Measurements from ENCODE around the gene RASSF4.

The RASSF4 gene

DNA sequence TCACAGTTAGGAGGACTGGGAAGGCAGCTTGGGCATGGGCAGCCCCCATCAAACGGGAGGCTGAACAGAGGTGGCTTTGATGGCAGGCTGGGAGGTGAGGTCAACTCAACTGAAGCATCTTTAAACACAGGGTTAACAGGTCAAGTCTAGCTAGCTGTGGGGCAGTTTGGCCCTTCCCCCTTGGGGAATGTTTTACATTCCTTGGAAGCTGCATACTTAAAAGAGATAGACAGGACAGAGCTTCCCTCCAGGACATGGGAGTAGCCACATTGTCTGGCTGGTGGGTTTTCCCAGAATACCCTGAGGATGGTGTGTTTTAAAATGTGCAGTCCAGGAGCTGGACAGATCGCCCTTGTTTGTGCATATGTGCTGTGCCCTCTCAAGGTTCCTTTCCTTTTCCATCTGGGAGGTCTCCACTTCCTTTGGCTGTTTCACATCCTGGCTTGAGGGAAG is 6.8 kb upstream of the RASSF4 start:
- no peak for DNase-seq (ENCODE audit: extremely low read depth, low read depth)
- H3K4me3 ChIP-seq (replicated peaks; ENCODE audit: low read depth, low read length) = no peak overlapping the region
- TF ChIP-seq, protein P1, sequence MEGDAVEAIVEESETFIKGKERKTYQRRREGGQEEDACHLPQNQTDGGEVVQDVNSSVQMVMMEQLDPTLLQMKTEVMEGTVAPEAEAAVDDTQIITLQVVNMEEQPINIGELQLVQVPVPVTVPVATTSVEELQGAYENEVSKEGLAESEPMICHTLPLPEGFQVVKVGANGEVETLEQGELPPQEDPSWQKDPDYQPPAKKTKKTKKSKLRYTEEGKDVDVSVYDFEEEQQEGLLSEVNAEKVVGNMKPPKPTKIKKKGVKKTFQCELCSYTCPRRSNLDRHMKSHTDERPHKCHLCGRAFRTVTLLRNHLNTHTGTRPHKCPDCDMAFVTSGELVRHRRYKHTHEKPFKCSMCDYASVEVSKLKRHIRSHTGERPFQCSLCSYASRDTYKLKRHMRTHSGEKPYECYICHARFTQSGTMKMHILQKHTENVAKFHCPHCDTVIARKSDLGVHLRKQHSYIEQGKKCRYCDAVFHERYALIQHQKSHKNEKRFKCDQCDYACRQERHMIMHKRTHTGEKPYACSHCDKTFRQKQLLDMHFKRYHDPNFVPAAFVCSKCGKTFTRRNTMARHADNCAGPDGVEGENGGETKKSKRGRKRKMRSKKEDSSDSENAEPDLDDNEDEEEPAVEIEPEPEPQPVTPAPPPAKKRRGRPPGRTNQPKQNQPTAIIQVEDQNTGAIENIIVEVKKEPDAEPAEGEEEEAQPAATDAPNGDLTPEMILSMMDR (IDR thresholded peaks at IDR 0.05; ENCODE audit: low read depth, low read length, missing control alignments) = no peak

DNA sequence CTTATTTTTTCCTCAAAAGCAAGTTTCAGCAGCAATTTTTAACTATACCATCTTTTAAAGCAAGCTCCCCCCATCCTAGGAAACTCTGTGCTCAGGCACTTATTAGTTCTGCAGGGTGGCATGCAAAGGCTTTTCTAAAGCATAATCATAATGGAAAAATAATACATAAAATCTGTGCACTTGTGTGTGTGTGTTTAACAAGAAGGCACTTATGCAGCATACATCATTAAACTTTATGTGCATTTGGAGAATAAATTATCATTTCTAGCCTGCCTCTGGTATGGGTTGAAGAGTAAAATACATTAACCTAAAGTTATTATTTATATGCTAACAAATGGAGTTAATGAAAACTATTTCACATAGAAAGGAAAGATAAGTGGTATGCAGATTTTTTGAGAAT is 5.6 kb upstream of the RASSF4 start:
- DNase-seq (ENCODE audit: extremely low read depth, low read depth) = no peak
- no peak overlapping the region for H3K4me3 ChIP-seq (replicated peaks; ENCODE audit: low read depth, low read length)
- TF ChIP-seq, protein P1 (IDR thresholded peaks at IDR 0.05; ENCODE audit: low read depth, low read length, missing control alignments) = no peak

DNA sequence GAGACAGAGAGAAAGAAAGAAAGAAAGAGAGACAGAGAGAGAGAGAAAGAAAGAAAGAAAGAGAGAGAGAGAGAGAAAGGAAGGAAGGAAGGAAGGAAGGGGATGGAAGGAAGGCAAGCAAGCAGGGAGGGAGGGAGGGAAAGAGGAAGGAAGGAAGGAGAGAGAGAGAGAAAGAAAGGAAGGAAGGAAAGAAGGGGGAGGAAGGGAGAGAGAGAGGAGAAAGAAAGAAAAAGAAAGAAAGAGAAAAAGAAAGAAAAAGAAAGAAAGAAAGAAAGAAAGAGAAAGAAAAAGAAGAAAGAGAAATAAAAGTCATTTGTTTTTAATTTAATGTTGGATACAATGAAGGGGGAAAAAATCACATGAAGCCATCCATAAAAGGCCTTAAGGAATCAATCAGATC is 4.6 kb upstream of the RASSF4 start:
- no peak overlapping the region for H3K4me3 ChIP-seq (replicated peaks; ENCODE audit: low read depth, low read length)
- DNase-seq (ENCODE audit: extremely low read depth, low read depth) = no peak
- TF ChIP-seq, protein P1 (IDR thresholded peaks at IDR 0.05; ENCODE audit: low read depth, low read length, missing control alignments) = no peak

DNA sequence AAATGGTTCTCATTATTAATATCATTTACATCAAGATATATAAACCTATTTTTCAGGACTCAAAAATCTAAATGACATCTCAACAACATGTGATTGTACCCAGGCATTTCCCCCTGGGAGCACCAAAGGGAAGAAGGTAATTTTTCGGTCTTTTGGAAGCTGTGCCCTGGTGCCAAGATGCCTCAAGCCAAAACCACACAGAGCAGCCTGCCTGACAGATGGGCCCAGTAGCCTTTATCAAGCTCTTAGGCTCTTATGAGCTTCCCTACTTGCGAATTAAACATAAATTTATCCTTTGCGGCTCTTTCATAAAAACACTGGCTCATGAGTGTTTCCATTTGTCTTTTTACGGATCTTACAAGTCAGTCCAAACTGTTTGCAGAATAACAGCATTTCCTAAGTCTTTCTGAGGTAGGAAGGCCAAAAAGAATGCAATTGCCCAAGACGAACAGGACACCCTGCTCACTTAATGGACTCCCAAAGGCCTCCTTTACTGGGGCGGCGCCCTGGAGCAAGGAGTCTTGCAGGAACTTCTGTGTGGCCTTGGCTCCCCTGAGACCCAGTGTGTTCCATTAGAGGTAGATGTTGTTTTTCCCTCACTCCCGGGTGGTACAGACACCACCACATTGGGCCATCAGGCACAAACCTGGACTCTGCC is 4.1 kb upstream of the RASSF4 start:
- DNase-seq (ENCODE audit: extremely low read depth, low read depth) = no peak
- TF ChIP-seq, protein P1 (IDR thresholded peaks at IDR 0.05; ENCODE audit: low read depth, low read length, missing control alignments) = no peak
- H3K4me3 ChIP-seq (replicated peaks; ENCODE audit: low read depth, low read length) = no peak overlapping the region

DNA sequence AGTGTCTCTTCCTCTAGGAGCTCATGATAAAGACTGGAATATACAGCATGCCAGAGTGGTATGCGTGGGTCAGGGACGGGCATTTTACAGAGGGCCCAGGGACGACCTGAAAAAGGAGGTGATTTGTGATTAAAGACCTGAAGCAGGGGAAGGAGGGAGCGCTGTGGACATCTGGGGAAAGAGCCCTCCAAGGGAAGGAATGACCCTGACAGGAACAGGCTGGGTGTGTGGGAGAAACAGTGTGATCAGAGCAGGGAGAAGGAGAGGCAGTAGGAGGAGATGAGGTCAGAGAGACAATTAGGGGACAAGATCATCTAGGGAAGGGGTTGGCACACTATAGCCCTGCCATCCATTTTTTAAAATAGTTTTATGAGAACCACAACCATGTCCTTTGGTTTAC is 3.4 kb upstream of the RASSF4 start:
- DNase-seq (ENCODE audit: extremely low read depth, low read depth) = no peak
- TF ChIP-seq, protein P1 (IDR thresholded peaks at IDR 0.05; ENCODE audit: low read depth, low read length, missing control alignments) = no peak

DNA sequence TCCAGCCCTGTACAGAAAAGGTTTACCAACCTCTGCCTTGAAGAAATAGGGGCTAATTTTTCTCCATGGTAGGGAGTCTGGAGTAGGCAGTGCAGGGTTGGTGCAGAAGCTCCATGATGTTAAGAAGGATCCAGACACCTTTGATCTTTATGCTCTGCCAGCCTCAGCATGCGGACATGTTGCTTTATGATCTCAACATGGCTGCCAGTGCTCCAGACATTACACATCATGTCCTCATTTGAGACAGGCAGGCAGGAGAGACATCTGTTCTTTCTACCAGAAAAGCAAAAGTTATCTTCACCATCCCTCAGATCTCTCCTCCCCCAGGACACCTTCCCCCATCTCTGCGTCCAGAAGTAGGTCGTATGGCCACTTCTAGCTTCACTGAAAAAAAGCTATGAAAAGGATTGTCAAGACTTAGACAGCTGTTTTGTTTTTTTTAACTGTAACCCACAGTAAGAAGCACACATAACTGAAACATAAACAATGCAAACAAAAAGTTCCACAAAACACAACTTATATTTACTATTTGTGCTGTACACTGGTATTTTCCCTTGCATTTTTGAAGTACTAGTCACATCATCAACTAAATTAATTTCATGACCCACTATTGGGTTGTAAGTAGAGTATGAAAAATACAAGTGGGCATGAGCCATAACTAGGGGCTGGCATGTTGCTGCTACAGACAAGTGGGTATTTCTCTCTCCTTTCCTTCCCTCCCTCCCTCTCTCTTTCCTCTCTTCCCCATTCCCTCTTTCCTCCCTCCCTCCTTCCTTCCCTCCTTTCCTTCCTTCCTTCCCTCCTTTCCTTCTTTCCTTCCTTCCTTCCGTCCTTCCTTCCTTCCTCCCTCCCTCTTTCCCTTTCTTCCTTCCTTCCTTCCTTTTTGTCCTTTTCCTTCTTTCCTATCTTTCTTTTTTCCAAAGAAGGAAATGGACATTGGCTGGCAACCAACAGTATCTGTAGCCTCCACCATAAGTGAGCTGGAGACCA is 2.6 kb upstream of the RASSF4 start:
- TF ChIP-seq, protein P1 (IDR thresholded peaks at IDR 0.05; ENCODE audit: low read depth, low read length, missing control alignments) = no peak
- DNase-seq (ENCODE audit: extremely low read depth, low read depth) = no peak
- H3K4me3 ChIP-seq (replicated peaks; ENCODE audit: low read depth, low read length) = no peak overlapping the region

More for the DNA sequence above, 3.4 kb upstream of the RASSF4 start:
- no peak overlapping the region for H3K4me3 ChIP-seq (replicated peaks; ENCODE audit: low read depth, low read length)

Data from HFF-Myc (cell line).